HCT116 (cell line): Measurements from ENCODE around the gene FBRS. TPM values are rescaled to one million over a fixed set of nuclear protein-coding genes. Genes with fewer than 3 reads are reported as not detected.
A peak's percentile ranks its signal among the peaks of the same experiment; 100 is the strongest.

Experiments used
- ATAC-seq: fragments of 200-7000 bp; cut with Tn5 transposase; 2 replicates; pipeline ENCODE4 v1.9.1; 2020; ENCODE audit warnings: mild to moderate bottlenecking, moderate library complexity
- Bru-seq: library from RNA; stranded (reverse); fragments of 400-500 nt; gene quantifications from one replicate; lab custom pipeline; 2021; lab: Mats Ljungman, UMichigan
- BruChase-seq, 2 experiments: library from RNA; stranded (reverse); fragments of 400-500 nt; gene quantifications; one replicate each; lab custom pipeline; 2021; lab: Mats Ljungman, UMichigan
- BruUV-seq: library from RNA; stranded (reverse); fragments of 400-500 nt; replicated peaks from 2 replicates; lab custom pipeline; 2021; lab: Mats Ljungman, UMichigan
- CTCF ChIA-PET: fragments of 300-600 bp; sonication (Branson Sonifier 250); formaldehyde crosslinking; loops from one replicate; lab custom pipeline; 2021; ENCODE audit warnings: antibody characterized with exemption; lab: Charles Lee
- POLR2A ChIA-PET: fragments of 300-600, 350-600 bp; sonication (Branson Sonifier 250); formaldehyde crosslinking; loops from one replicate; lab custom pipeline; 2021; ENCODE audit warnings: antibody characterized with exemption; lab: Charles Lee
- RAD21 ChIA-PET, 2 experiments: fragments of 300-600 bp; sonication (Branson Sonifier 250); formaldehyde crosslinking; loops; one replicate each; lab custom pipeline; 2023; ENCODE audit warnings: low total read pairs in 2 of 2; ENCODE audit not compliant: uncharacterized antibody in 2 of 2, unreplicated experiment in 2 of 2, low non-redundant PET in 1 of 2; lab: Charles Lee
- DNase-seq: peaks from one replicate; pipeline ENCODE4 v3.0.0-alpha.2; 2010; ENCODE audit warnings: low read depth, low spot score
- H2AFZ ChIP-seq: fragments of 200-600 bp; shearing (Covaris generic), sonication (generic); 2 replicates; pipeline ENCODE4 v1.6.1; 2017; ENCODE audit warnings: low read depth, mixed run types, mixed read lengths, antibody characterized with exemption, low read length; ENCODE audit not compliant: poor library complexity, severe bottlenecking
- H3K27ac ChIP-seq: 2 replicates; pipeline ENCODE4 v1.5.1; 2012; ENCODE audit warnings: low read depth, low read length
- H3K27me3 ChIP-seq: fragments of 200-600 bp; sonication (generic); 2 replicates; pipeline ENCODE4 v1.6.1; 2016; ENCODE audit warnings: mixed run types, low read length, mixed read lengths; ENCODE audit not compliant: insufficient read depth
- H3K36me3 ChIP-seq, 2 experiments: fragments of 200-500 bp in 1 of 2; fragments of 200-600 bp in 1 of 2; sonication (Bioruptor generic) in 1 of 2; sonication (generic) in 1 of 2; 2 replicates each; pipeline versions ENCODE4 v1.5.1 to v1.6.1; 2014 to 2016; ENCODE audit warnings: low read length in 2 of 2, inconsistent platforms in 1 of 2, mixed read lengths in 1 of 2, mixed run types in 1 of 2; ENCODE audit not compliant: insufficient read depth in 2 of 2, control insufficient read depth in 1 of 2
- H3K4me1 ChIP-seq, 2 experiments: fragments of 200-600 bp in 1 of 2; sonication (generic) in 1 of 2; 2 replicates each; pipeline versions ENCODE4 v1.5.1 to v1.6.1; 2012 to 2017; ENCODE audit warnings: low read length in 2 of 2, inconsistent platforms in 1 of 2, mild to moderate bottlenecking in 1 of 2, mixed read lengths in 1 of 2, mixed run types in 1 of 2, moderate library complexity in 1 of 2; ENCODE audit not compliant: insufficient read depth in 2 of 2, control insufficient read depth in 1 of 2
- H3K4me2 ChIP-seq: fragments of 200-600 bp; sonication (generic); 2 replicates; pipeline ENCODE4 v1.6.1; 2017; ENCODE audit warnings: mixed run types, low read length, mixed read lengths
- H3K4me3 ChIP-seq, 2 experiments: fragments of 200-600 bp in 1 of 2; sonication (generic) in 1 of 2; replicated peaks in 1 of 2; 2 replicates each; pipeline ENCODE4 v1.5.1; 2011 to 2016; ENCODE audit warnings: low read length in 2 of 2, control low read depth in 1 of 2, low read depth in 1 of 2, mild to moderate bottlenecking in 1 of 2, mixed read lengths in 1 of 2, mixed run types in 1 of 2
- H3K79me2 ChIP-seq: fragments of 200-600 bp; sonication (generic); 2 replicates; pipeline ENCODE4 v1.6.1; 2017; ENCODE audit warnings: mild to moderate bottlenecking, mixed run types, low read length, moderate library complexity, mixed read lengths; ENCODE audit not compliant: insufficient read depth
- H3K9ac ChIP-seq: fragments of 200-600 bp; sonication (generic); 2 replicates; pipeline ENCODE4 v1.6.1; 2016; ENCODE audit warnings: low read length, mixed read lengths
- H3K9me2 ChIP-seq: fragments of 200-600 bp; sonication (generic), shearing (Covaris generic); 2 replicates; pipeline ENCODE4 v1.6.1; 2017; ENCODE audit warnings: mixed run types, mild to moderate bottlenecking, moderate library complexity; ENCODE audit not compliant: insufficient read depth
- H3K9me3 ChIP-seq, 2 experiments: fragments of 200-500 bp in 1 of 2; fragments of 200-600 bp in 1 of 2; sonication (Bioruptor generic) in 1 of 2; sonication (generic) in 1 of 2; 2 replicates each; pipeline ENCODE4 v1.6.1; 2014 to 2017; ENCODE audit warnings: low read length in 2 of 2, mixed read lengths in 2 of 2, inconsistent platforms in 1 of 2, low read depth in 1 of 2, mild to moderate bottlenecking in 1 of 2, mixed run types in 1 of 2, moderate library complexity in 1 of 2; ENCODE audit not compliant: control insufficient read depth in 1 of 2, insufficient read depth in 1 of 2
- H4K20me1 ChIP-seq: fragments of 200-600 bp; sonication (generic), shearing (Covaris generic); 2 replicates; pipeline ENCODE4 v1.6.1; 2017; ENCODE audit warnings: mixed run types, mild to moderate bottlenecking, moderate library complexity; ENCODE audit not compliant: insufficient read depth
- EGR1 ChIP-seq: IDR thresholded peaks from 2 replicates; pipeline ENCODE4 v1.6.1; 2012; ENCODE audit warnings: low read depth
- POLR2A ChIP-seq: IDR thresholded peaks from 2 replicates; pipeline ENCODE4 v1.7.0; 2011; ENCODE audit warnings: borderline replicate concordance; ENCODE audit not compliant: insufficient read depth, insufficient read length; ENCODE audit errors: extremely low read depth
- POLR2AphosphoS5 ChIP-seq: IDR thresholded peaks from 2 replicates; pipeline ENCODE4 v1.6.1; 2011; ENCODE audit warnings: mild to moderate bottlenecking, low read depth, low read length, moderate library complexity
- RAD21 ChIP-seq: IDR thresholded peaks from 2 replicates; pipeline ENCODE4 v1.6.1; 2012; ENCODE audit warnings: low read depth, mild to moderate bottlenecking
- TCF7L2 ChIP-seq: IDR thresholded peaks from 2 replicates; pipeline ENCODE4 v1.7.0; 2011; ENCODE audit warnings: borderline replicate concordance, inconsistent platforms; ENCODE audit not compliant: insufficient read depth, insufficient read length; ENCODE audit errors: extremely low read depth
- YY1 ChIP-seq: IDR thresholded peaks from 2 replicates; pipeline ENCODE4 v1.6.1; 2011; ENCODE audit warnings: low read length, low read depth, moderate library complexity, mild to moderate bottlenecking; ENCODE audit not compliant: insufficient replicate concordance; ENCODE audit errors: extremely low read depth
- ZBTB33 ChIP-seq: IDR thresholded peaks from 2 replicates; pipeline ENCODE4 v1.6.1; 2011; ENCODE audit warnings: mild to moderate bottlenecking, low read length, moderate library complexity; ENCODE audit not compliant: insufficient replicate concordance; ENCODE audit errors: extremely low read depth
- intact Hi-C: fragments of 100-400 bp; cut with micrococcal nuclease; formaldehyde crosslinking; loops from 2 replicates; pipeline ENCODE4 v1.10.0; 2022
- long read RNA-seq: library from polyadenylated mRNA; unstranded; transcript quantifications from one replicate; pipeline ENCODE4 v2.0.0, GENCODE V29; 2021; ENCODE audit not compliant: unreplicated experiment
- polyA plus RNA-seq: library from polyadenylated mRNA; unstranded; fragments of >200 nt; gene quantifications from 2 replicates; pipeline ENCODE4 v1.2.1, GENCODE V29; 2012; ENCODE audit warnings: missing spikeins
- total RNA-seq: library from RNA; stranded (reverse); gene quantifications from one replicate; pipeline ENCODE4 v1.2.1, GENCODE V29; 2021; ENCODE audit not compliant: unreplicated experiment
- TF ChIP-seq, protein P1 (sequence below), 3 experiments: fragments of 200-600 bp in 1 of 3; sonication (generic) in 1 of 3; IDR thresholded peaks in 2 of 3; conservative IDR thresholded peaks in 1 of 3; 2 replicates each; pipeline ENCODE4 v1.5.1; 2012 to 2017; ENCODE audit warnings: low read depth in 2 of 3, low read length in 2 of 3, antibody characterized with exemption in 1 of 3, borderline replicate concordance in 1 of 3, control low read depth in 1 of 3, mild to moderate bottlenecking in 1 of 3, mixed read lengths in 1 of 3, mixed run types in 1 of 3, moderate library complexity in 1 of 3; ENCODE audit not compliant: insufficient read depth in 1 of 3
- TF ChIP-seq, protein P2 (sequence below): IDR thresholded peaks from 2 replicates; pipeline ENCODE4 v1.6.1; 2012

Gene FBRS
- total RNA-seq = 65.3 TPM
- 37.2 and 42.7 TPM in 2 replicates for polyA plus RNA-seq
- Bru-seq, nascent RNA = percentile 69 among the genes with signal in this experiment
- percentile 93 among the genes with signal in this experiment for BruChase-seq, experiment 1, labeled RNA remaining after a 6-hour chase
- percentile 91 among the genes with signal in this experiment for BruChase-seq, experiment 2, labeled RNA remaining after a 2-hour chase
- long read RNA-seq, partial matches to known transcripts = 43 of 46 reads
- long read RNA-seq, other reads (novel, unspliced or antisense) = 2 of 46 reads

DNA sequence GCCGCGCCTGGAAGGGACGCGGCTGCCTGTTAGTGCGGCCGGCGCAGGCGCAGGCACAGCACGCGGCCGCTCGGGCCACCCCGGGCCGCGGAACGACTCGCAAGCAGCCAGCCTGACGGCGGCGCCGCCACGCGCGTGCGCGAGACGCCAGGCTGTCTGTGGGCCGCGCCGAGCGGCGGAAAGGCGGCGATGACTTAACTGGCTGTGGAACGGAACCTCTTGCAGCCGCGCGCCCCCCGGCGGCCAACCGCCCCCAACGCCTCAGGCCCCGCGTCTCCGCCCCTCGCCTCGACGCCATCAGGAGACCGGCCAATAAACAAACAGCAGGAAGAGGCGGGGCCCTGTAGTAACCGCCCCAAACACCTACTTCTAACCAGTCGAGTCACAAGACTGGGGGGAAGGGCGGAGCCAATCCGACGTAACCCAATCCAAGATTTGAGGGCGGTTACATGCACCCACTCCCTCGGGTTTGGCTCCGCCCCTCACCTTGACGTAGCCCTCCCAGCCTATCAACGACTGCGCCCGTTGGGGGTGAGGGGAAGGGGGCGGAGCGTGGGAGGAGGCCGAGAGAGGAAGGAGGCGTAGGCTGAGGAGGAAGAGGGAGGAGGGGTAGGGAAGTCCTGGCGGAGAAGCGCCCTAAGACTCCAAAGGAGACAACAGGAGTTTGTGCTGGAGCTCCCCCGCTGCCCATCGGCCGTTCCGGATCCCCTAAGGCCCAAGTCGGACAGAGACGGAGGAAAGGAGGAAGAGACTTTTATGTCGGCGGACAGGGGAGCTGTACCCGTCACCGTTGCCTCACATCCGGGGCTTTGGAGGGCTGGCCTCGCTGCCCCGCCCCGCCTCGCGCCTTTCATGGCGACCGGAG lies at the start of gene FBRS:
Gene FBRS (plus strand): TSS at position 566 of the 865 bp plus-strand sequence. CDS start 1,088 bp downstream, outside the sequence.
- TF ChIP-seq RAD21 = no peak
- TF ChIP-seq YY1 = peak; percentile 3
- TF ChIP-seq TCF7L2 = peak; percentile 49
- TF ChIP-seq, protein P1, sequence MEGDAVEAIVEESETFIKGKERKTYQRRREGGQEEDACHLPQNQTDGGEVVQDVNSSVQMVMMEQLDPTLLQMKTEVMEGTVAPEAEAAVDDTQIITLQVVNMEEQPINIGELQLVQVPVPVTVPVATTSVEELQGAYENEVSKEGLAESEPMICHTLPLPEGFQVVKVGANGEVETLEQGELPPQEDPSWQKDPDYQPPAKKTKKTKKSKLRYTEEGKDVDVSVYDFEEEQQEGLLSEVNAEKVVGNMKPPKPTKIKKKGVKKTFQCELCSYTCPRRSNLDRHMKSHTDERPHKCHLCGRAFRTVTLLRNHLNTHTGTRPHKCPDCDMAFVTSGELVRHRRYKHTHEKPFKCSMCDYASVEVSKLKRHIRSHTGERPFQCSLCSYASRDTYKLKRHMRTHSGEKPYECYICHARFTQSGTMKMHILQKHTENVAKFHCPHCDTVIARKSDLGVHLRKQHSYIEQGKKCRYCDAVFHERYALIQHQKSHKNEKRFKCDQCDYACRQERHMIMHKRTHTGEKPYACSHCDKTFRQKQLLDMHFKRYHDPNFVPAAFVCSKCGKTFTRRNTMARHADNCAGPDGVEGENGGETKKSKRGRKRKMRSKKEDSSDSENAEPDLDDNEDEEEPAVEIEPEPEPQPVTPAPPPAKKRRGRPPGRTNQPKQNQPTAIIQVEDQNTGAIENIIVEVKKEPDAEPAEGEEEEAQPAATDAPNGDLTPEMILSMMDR (IDR thresholded peaks at IDR 0.05 in 2 of 3, conservative IDR thresholded peaks at IDR 0.05 in 1 of 3; ENCODE audit: borderline replicate concordance in 1 of 3, insufficient read depth in 1 of 3, low read depth in 2 of 3, low read length in 2 of 3) = peak in 2 of 3 experiments; percentile 71 to 73; a peak in 4 of 6 replicates
- TF ChIP-seq ZBTB33 = peak; percentile 16
- TF ChIP-seq POLR2A = peak; percentile 55
- TF ChIP-seq, protein P2, sequence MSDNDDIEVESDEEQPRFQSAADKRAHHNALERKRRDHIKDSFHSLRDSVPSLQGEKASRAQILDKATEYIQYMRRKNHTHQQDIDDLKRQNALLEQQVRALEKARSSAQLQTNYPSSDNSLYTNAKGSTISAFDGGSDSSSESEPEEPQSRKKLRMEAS = no peak
- TF ChIP-seq EGR1 = no peak
- TF ChIP-seq POLR2AphosphoS5 = peak; percentile 65
- TF ChIP-seq, all 23 proteins: peak for 6
- intact Hi-C loops = loop anchor here (2.0 kb wide), 1 partner anchor 41 kb away; the partner anchor contains the start of gene SRCAP
- CTCF ChIA-PET = interaction anchor here (1.0 to 2.4 kb wide), 7 partner anchors 8 to 546 kb away, joined by 3 to 9 read pairs (median 5); partner anchors contain the start of genes DCTPP1 and PRR14

More for the DNA sequence above, at the start of gene FBRS:
- BruUV-seq = no TSS peak
- ATAC-seq = peak; percentile 83
- H3K79me2 ChIP-seq = peaks cover 34% of the 10 kb centered on the region
- H2AFZ ChIP-seq = no peak within 1 kb of the TSS
- no peaks in the 10 kb centered on the region for H3K27me3 ChIP-seq
- H4K20me1 ChIP-seq = no peaks in the 10 kb centered on the region
- no peaks in the 10 kb centered on the region for H3K9me2 ChIP-seq
- H3K4me2 ChIP-seq = peak within 1 kb of the TSS; percentile 80
- H3K4me1 ChIP-seq = peaks cover 18 to 24% of the 10 kb centered on the region in 2 experiments
- peak; percentile 100 for DNase-seq
- RAD21 ChIA-PET = interaction anchor here in 1 of 2 experiments (1.0 kb wide), 1 partner anchor 147 kb away, joined by 3 read pairs; no protein-coding TSS in a partner anchor
- POLR2A ChIA-PET = interaction anchor here (0.6 to 1.0 kb wide), 2 partner anchors 36 to 147 kb away, joined by 3 to 4 read pairs; no protein-coding TSS in a partner anchor
- no peaks in the 10 kb centered on the region for H3K9me3 ChIP-seq
- H3K9ac ChIP-seq = peak within 1 kb of the TSS; percentile 90
- peaks cover 18 to 27% of the 10 kb centered on the region in 2 experiments for H3K36me3 ChIP-seq
- peak within 1 kb of the TSS; percentile 88 to 94 for H3K4me3 ChIP-seq
- peak within 1 kb of the TSS; percentile 97 for H3K27ac ChIP-seq
